Omental fat pad (tissue), 4 donors: ENCODE results near the gene MUTYH. TPM values are rescaled to one million over a fixed set of nuclear protein-coding genes. Genes with fewer than 3 reads are reported as not detected.
"Not testable (repeated sequence)": the region's sequence is repeated elsewhere in the genome, so short reads cannot be mapped to it uniquely, and the experiment has no call there.

ENCODE experiments used
- ATAC-seq: fragments of 150-250 bp; one replicate; pipeline ENCODE4 v1.9.1; 2016; ENCODE audit warnings: mild to moderate bottlenecking, moderate library complexity; ENCODE audit not compliant: low FRiP score
- DNase-seq: peaks from one replicate; pipeline ENCODE4 v3.0.0-alpha.2; 2019; ENCODE audit warnings: low spot score
- total RNA-seq, 4 donors: library from RNA; depleted of rRNA; stranded (reverse); fragments of >200 nt; gene quantifications; one replicate each; pipeline ENCODE4 v1.1.0, GENCODE V29; 2016
- TF ChIP-seq, protein P1 (sequence below), 3 donors: fragments of 450-650 bp; IDR thresholded peaks; one replicate each; pipeline ENCODE4 v1.5.1; 2016 to 2017; ENCODE audit warnings: antibody characterized with exemption in 3 of 3, mild to moderate bottlenecking in 3 of 3, moderate library complexity in 2 of 3

The MUTYH gene
- total RNA-seq, 4 donors from 2014 or later, result 11.5 to 28.1 (median 12.8) TPM

DNA sequence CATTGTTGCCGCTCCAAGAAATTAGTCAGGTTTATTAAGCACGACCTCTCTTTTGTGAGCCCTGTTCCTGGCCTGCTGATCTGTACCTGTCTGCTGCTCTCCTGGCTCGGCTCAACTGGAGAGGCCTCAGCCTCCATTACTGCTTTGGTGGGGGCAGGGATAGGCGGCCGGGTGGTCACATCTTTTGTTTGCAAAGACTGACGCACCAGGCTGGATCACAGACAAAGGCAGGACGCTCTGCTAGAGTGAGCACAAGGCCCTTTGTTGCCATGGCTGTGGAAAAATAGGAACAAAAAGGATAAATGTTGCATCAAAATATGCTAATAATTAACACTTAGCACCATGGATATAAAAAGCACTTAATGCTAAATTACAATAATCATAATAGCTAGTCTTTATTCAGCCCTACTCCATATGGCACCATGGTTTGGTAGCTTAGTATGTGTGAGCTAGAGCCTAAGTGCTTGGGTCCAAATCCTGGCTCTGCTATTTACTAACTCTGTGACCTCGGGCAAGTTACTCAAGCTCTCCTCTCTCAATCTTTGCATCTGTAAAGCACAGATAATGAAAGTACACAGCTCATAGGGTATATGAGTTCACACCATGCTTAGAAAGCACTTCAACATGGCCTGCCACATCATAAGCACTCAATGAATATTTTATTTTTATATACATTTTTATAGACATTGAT lies 42.4 kb downstream of the MUTYH start:
- TF ChIP-seq, protein P1, sequence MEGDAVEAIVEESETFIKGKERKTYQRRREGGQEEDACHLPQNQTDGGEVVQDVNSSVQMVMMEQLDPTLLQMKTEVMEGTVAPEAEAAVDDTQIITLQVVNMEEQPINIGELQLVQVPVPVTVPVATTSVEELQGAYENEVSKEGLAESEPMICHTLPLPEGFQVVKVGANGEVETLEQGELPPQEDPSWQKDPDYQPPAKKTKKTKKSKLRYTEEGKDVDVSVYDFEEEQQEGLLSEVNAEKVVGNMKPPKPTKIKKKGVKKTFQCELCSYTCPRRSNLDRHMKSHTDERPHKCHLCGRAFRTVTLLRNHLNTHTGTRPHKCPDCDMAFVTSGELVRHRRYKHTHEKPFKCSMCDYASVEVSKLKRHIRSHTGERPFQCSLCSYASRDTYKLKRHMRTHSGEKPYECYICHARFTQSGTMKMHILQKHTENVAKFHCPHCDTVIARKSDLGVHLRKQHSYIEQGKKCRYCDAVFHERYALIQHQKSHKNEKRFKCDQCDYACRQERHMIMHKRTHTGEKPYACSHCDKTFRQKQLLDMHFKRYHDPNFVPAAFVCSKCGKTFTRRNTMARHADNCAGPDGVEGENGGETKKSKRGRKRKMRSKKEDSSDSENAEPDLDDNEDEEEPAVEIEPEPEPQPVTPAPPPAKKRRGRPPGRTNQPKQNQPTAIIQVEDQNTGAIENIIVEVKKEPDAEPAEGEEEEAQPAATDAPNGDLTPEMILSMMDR (IDR thresholded peaks at IDR 0.05), result no peak
- ATAC-seq (no peak), DNase-seq (no peak)

DNA sequence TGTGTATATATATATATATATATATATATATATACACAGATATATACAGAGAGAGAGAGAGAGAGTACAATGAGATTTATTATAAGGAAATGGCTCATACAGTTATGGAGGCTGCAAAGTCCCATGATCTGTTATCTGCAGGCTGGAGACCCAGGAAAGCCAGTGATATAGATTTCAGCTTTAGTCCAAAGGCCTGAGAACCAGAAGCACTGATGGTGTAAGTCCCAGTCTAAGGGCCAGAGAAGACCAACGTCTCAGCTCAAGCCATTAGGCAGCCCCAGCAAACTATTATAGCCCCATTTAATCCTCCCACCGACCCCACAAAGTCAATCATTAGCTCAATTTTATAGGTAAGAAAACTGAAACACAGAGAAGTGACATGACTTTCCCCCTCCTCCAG lies 48.5 kb downstream of the MUTYH start:
- TF ChIP-seq, protein P1 (IDR thresholded peaks at IDR 0.05), result no peak
- ATAC-seq (no peak), DNase-seq (no peak)

GRCh38 chr1:45291002-45291401 lies 49.2 kb downstream of the MUTYH start:
- ATAC-seq, DNase-seq: not testable (repeated sequence)

DNA sequence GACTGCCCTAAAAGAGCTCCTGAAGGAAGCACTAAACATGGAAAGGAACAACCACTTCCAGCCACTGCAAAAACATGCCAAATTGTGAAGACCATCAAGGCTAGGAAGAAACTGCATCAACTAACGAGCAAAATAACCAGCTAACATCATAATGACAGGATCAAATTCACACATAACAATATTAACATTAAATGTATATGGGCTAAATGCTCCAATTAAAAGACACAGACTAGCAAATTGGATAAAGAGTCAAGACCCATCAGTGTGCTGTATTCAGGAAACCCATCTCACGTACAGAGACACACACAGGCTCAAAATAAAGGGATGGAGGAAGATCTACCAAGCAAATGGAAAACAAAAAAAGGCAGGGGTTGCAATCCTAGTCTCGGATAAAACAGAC lies 53.7 kb downstream of the MUTYH start:
- DNase-seq, ATAC-seq: not testable (repeated sequence)

GRCh38 chr1:45284858-45285257 lies 55.4 kb downstream of the MUTYH start:
- not testable (repeated sequence) for DNase-seq, ATAC-seq

- DNase-seq (no peak), ATAC-seq (no peak)
- TF ChIP-seq, protein P1 (IDR thresholded peaks at IDR 0.05), result no peak
Observed at GRCh38 chr1:45282351-45282750, 57.9 kb downstream of the MUTYH start.

Other genes starting within 250 kb of the MUTYH start
- gene ZSWIM5, start 133.8 kb downstream of the MUTYH start, total RNA-seq, result 1 to 10 TPM in 2 of 4 donors, under 1 TPM in 2; 0.48 to 1.5 (median 0.88) TPM
- 1 to 10 TPM in 1 of 4 donors, not detected in 3; 2.0 TPM for gene HPDL, start 13.5 kb downstream of the MUTYH start, total RNA-seq
- gene TOE1, start 270 bp downstream of the MUTYH start, total RNA-seq, result 10 to 100 TPM in 1 of 4 donors, 1 to 10 TPM in 3; 6.1 to 14.3 (median 7.4) TPM
- gene TESK2, start 150.7 kb upstream of the MUTYH start, total RNA-seq, result 1 to 10 TPM; 1.4 to 4.3 (median 3.7) TPM
- gene CCDC163, start 159.6 kb upstream of the MUTYH start, total RNA-seq, result 1 to 10 TPM in 1 of 4 donors, under 1 TPM in 3; 0.44 to 1.3 (median 0.67) TPM
- 1 to 10 TPM; 1.8 to 4.4 (median 3.2) TPM for gene MMACHC, start 159.9 kb upstream of the MUTYH start, total RNA-seq
- gene PRDX1, start 181.4 kb upstream of the MUTYH start, total RNA-seq, result 100 to 1,000 TPM; 194 to 363 (median 269) TPM
- gene AKR1A1, start 210.4 kb upstream of the MUTYH start, total RNA-seq, result 100 to 1,000 TPM in 1 of 4 donors, 10 to 100 TPM in 3; 76.6 to 114 (median 86.2) TPM
- 10 to 100 TPM; 48.0 to 96.5 (median 80.6) TPM for gene NASP, start 243.6 kb upstream of the MUTYH start, total RNA-seq